Stimulated activated CD8-positive, alpha-beta memory T cell treated with anti-CD3 and anti-CD28 coated beads, Interleukin-4, amount 100 ng/mL, for 1 hour (primary cell): ENCODE results near the gene SH2D1B.
"Not testable (repeated sequence)": the region's sequence is repeated elsewhere in the genome, so short reads cannot be mapped to it uniquely, and the experiment has no call there.

ENCODE experiments used
- DNase-seq, 2 donors: peaks; one replicate each; pipeline ENCODE4 v3.0.0-alpha.2; 2020; ENCODE audit warnings: low read depth in 2 of 2, low spot score in 1 of 2

SH2D1B gene

GRCh38 chr1:162412002-162412401, at the start of gene SH2D1B:
Gene SH2D1B, minus strand, starts transcription at chr1:162412136. Its CDS starts 120 bp downstream, at chr1:162412016.
- DNase-seq, result no peak

- no peak for DNase-seq
Observed at GRCh38 chr1:162458236-162458635, 46.3 kb upstream of the SH2D1B start.

- DNase-seq, result no peak
Observed at GRCh38 chr1:162456323-162456722, 44.4 kb upstream of the SH2D1B start.

- not testable (repeated sequence) for DNase-seq
Observed at GRCh38 chr1:162454361-162454760, 42.4 kb upstream of the SH2D1B start.

GRCh38 chr1:162446946-162447345, 35.0 kb upstream of the SH2D1B start:
- no peak for DNase-seq

GRCh38 chr1:162444903-162445302, 33.0 kb upstream of the SH2D1B start:
- no peak for DNase-seq

- DNase-seq, result not testable (repeated sequence)
Observed at GRCh38 chr1:162432977-162433713, 21.2 kb upstream of the SH2D1B start.

GRCh38 chr1:162430583-162430982, 18.6 kb upstream of the SH2D1B start:
- DNase-seq, result no peak

- no peak for DNase-seq
Observed at GRCh38 chr1:162422662-162423375, 10.9 kb upstream of the SH2D1B start.

- no peak for DNase-seq
Observed at GRCh38 chr1:162421258-162422164, 9.6 kb upstream of the SH2D1B start.

- DNase-seq, result no peak
Observed at GRCh38 chr1:162420120-162420519, 8.2 kb upstream of the SH2D1B start.

GRCh38 chr1:162419450-162419931, 7.6 kb upstream of the SH2D1B start:
- not testable (repeated sequence) for DNase-seq

GRCh38 chr1:162418584-162418983, 6.6 kb upstream of the SH2D1B start:
- not testable (repeated sequence) for DNase-seq

- no peak for DNase-seq
Observed at GRCh38 chr1:162417650-162418049, 5.7 kb upstream of the SH2D1B start.

GRCh38 chr1:162416909-162417308, 5.0 kb upstream of the SH2D1B start:
- no peak for DNase-seq

- no peak for DNase-seq
Observed at GRCh38 chr1:162416215-162416614, 4.3 kb upstream of the SH2D1B start.

GRCh38 chr1:162407539-162407938, 4.4 kb downstream of the SH2D1B start:
- DNase-seq, result no peak

- no peak for DNase-seq
Observed at GRCh38 chr1:162406811-162407210, 5.1 kb downstream of the SH2D1B start.

- no peak for DNase-seq
Observed at GRCh38 chr1:162405800-162406199, 6.1 kb downstream of the SH2D1B start.

- DNase-seq, result no peak
Observed at GRCh38 chr1:162404550-162405160, 7.3 kb downstream of the SH2D1B start.

GRCh38 chr1:162400790-162401355, 11.1 kb downstream of the SH2D1B start:
- no peak for DNase-seq
